ENCODE data around the gene SVIL.
A peak's percentile ranks its signal among the peaks of the same experiment; 100 is the strongest.
"Not testable (repeated sequence)": the region's sequence is repeated elsewhere in the genome, so short reads cannot be mapped to it uniquely, and the experiment has no call there.

Gene SVIL

GRCh38 chr10:29583674-29584073 is 51.1 kb downstream of the SVIL start:
- Mint-ChIP-seq H3K27me3 (ENCODE audit: low read depth) (no peaks in the 10 kb centered on the region), H3K36me3 (ENCODE audit: low read depth) (peaks cover 4% of the 10 kb centered on the region), H3K9me3 (no peaks in the 10 kb centered on the region), H3K4me3 (no peak overlapping the region), H3K4me1 (peaks cover 43% of the 10 kb centered on the region), H3K27ac (peak overlapping the region in 1 of 3 experiments; percentile 49)
- TF ChIP-seq CTCF (IDR thresholded peaks at IDR 0.05; ENCODE audit: unreplicated experiment in 3 of 3): no peak

GRCh38 chr10:29582769-29583168 is 52.0 kb downstream of the SVIL start:
- H3K4me3 Mint-ChIP-seq; H3K27ac Mint-ChIP-seq; H3K36me3 Mint-ChIP-seq (ENCODE audit: low read depth); H3K27me3 Mint-ChIP-seq (ENCODE audit: low read depth); H3K9me3 Mint-ChIP-seq: not testable (repeated sequence)
- peaks cover 34% of the 10 kb centered on the region for H3K4me1 Mint-ChIP-seq

GRCh38 chr10:29579455-29579970 is 55.3 kb downstream of the SVIL start:
- H3K9me3 Mint-ChIP-seq: no peaks in the 10 kb centered on the region
- no peak for TF ChIP-seq CTCF (IDR thresholded peaks at IDR 0.05; ENCODE audit: unreplicated experiment in 3 of 3)
- no peaks in the 10 kb centered on the region for H3K27me3 Mint-ChIP-seq (ENCODE audit: low read depth)
- H3K27ac Mint-ChIP-seq: no peak overlapping the region
- H3K4me1 Mint-ChIP-seq: peaks cover 6% of the 10 kb centered on the region
- H3K36me3 Mint-ChIP-seq (ENCODE audit: low read depth): peaks cover 3% of the 10 kb centered on the region
- no peak overlapping the region for H3K4me3 Mint-ChIP-seq

- no peak overlapping the region for H3K27ac Mint-ChIP-seq
- H3K4me1 Mint-ChIP-seq: no peaks in the 10 kb centered on the region
Measured at GRCh38 chr10:29578457-29578856, 56.3 kb downstream of the SVIL start.

GRCh38 chr10:29576681-29577080 is 58.1 kb downstream of the SVIL start:
- peaks cover 6% of the 10 kb centered on the region for H3K36me3 Mint-ChIP-seq (ENCODE audit: low read depth)
- peaks cover 5% of the 10 kb centered on the region for H3K4me1 Mint-ChIP-seq
- H3K27me3 Mint-ChIP-seq (ENCODE audit: low read depth): no peaks in the 10 kb centered on the region
- no peak overlapping the region for H3K27ac Mint-ChIP-seq
- no peak for TF ChIP-seq CTCF (IDR thresholded peaks at IDR 0.05; ENCODE audit: unreplicated experiment in 3 of 3)
- H3K4me3 Mint-ChIP-seq: no peak overlapping the region
- no peaks in the 10 kb centered on the region for H3K9me3 Mint-ChIP-seq

More at GRCh38 chr10:29578457-29578856, 56.3 kb downstream of the SVIL start:
- H3K27me3 Mint-ChIP-seq (ENCODE audit: low read depth): no peaks in the 10 kb centered on the region
- no peaks in the 10 kb centered on the region for H3K9me3 Mint-ChIP-seq
- no peak for TF ChIP-seq CTCF (IDR thresholded peaks at IDR 0.05; ENCODE audit: unreplicated experiment in 3 of 3)
- H3K4me3 Mint-ChIP-seq: no peak overlapping the region
- H3K36me3 Mint-ChIP-seq (ENCODE audit: low read depth): peaks cover 3% of the 10 kb centered on the region

GRCh38 chr10:29575098-29575455 is 59.7 kb downstream of the SVIL start:
- H3K27me3 Mint-ChIP-seq (ENCODE audit: low read depth): no peaks in the 10 kb centered on the region

GRCh38 chr10:29574212-29575097 is 60.3 kb downstream of the SVIL start:
- H3K4me1 Mint-ChIP-seq: peaks cover 26% of the 10 kb centered on the region
- H3K36me3 Mint-ChIP-seq (ENCODE audit: low read depth); H3K4me3 Mint-ChIP-seq; H3K27me3 Mint-ChIP-seq (ENCODE audit: low read depth); H3K27ac Mint-ChIP-seq; H3K9me3 Mint-ChIP-seq: not testable (repeated sequence)

More at GRCh38 chr10:29575098-29575455, 59.7 kb downstream of the SVIL start:
- Mint-ChIP-seq H3K9me3 (no peaks in the 10 kb centered on the region), H3K36me3 (ENCODE audit: low read depth) (peaks cover 6% of the 10 kb centered on the region), H3K4me1 (peaks cover 20% of the 10 kb centered on the region), H3K27ac (no peak overlapping the region), H3K4me3 (no peak overlapping the region)
- TF ChIP-seq CTCF (IDR thresholded peaks at IDR 0.05; ENCODE audit: unreplicated experiment in 3 of 3): no peak

GRCh38 chr10:29570248-29570647 is 64.5 kb downstream of the SVIL start:
- not testable (repeated sequence) for H3K9me3 Mint-ChIP-seq; H3K27me3 Mint-ChIP-seq (ENCODE audit: low read depth); H3K36me3 Mint-ChIP-seq (ENCODE audit: low read depth); H3K4me3 Mint-ChIP-seq
- Mint-ChIP-seq H3K4me1 (peaks cover 45% of the 10 kb centered on the region), H3K27ac (peak overlapping the region in 2 of 3 experiments; percentile 33 to 74)
